H9 (cell line): ENCODE measurements around the gene ECE1. TPM values are rescaled to one million over a fixed set of nuclear protein-coding genes. Genes with fewer than 3 reads are reported as not detected.

Source experiments
- DNase-seq: peaks from one replicate; pipeline ENCODE4 v3.0.0-alpha.2; 2017
- H2AFZ ChIP-seq: one replicate; pipeline ENCODE4 v1.6.1; 2013; ENCODE audit warnings: mild to moderate bottlenecking, low read length, control low read depth, moderate library complexity
- H2AK5ac ChIP-seq: 2 replicates; pipeline ENCODE4 v1.6.1; 2013; ENCODE audit warnings: low read length, control low read depth, mixed read lengths; ENCODE audit not compliant: insufficient read length
- H2BK120ac ChIP-seq: one replicate; pipeline ENCODE4 v1.6.1; 2013; ENCODE audit warnings: low read depth, mild to moderate bottlenecking, low read length, control low read depth, inconsistent platforms; ENCODE audit not compliant: poor library complexity, severe bottlenecking
- H2BK12ac ChIP-seq: 2 replicates; pipeline ENCODE4 v1.6.1; 2013; ENCODE audit warnings: low read length, control low read depth, mixed read lengths, low read depth; ENCODE audit not compliant: insufficient read length
- H2BK15ac ChIP-seq: 2 replicates; pipeline ENCODE4 v1.6.1; 2013; ENCODE audit warnings: low read depth, low read length, control low read depth
- H2BK20ac ChIP-seq: one replicate; pipeline ENCODE4 v1.6.1; 2013; ENCODE audit warnings: low read depth, mild to moderate bottlenecking, low read length, control low read depth, inconsistent platforms; ENCODE audit not compliant: poor library complexity, severe bottlenecking
- H2BK5ac ChIP-seq: 2 replicates; pipeline ENCODE4 v1.6.1; 2013; ENCODE audit warnings: low read length, control low read depth, mixed read lengths; ENCODE audit not compliant: insufficient read length
- H3K14ac ChIP-seq: 2 replicates; pipeline ENCODE4 v1.6.1; 2013; ENCODE audit warnings: low read length, control low read depth; ENCODE audit not compliant: insufficient read depth
- H3K18ac ChIP-seq: 2 replicates; pipeline ENCODE4 v1.6.1; 2013; ENCODE audit warnings: low read depth, mild to moderate bottlenecking, mixed read lengths, low read length, control low read depth; ENCODE audit not compliant: insufficient read length
- H3K23ac ChIP-seq: 2 replicates; pipeline ENCODE4 v1.6.1; 2013; ENCODE audit warnings: low read length, control low read depth, mixed read lengths, low read depth; ENCODE audit not compliant: insufficient read length
- H3K23me2 ChIP-seq: 2 replicates; pipeline ENCODE4 v1.6.1; 2013; ENCODE audit warnings: low read depth, mild to moderate bottlenecking, mixed read lengths, low read length, control low read depth; ENCODE audit not compliant: insufficient read length, poor library complexity, severe bottlenecking
- H3K27ac ChIP-seq: 2 replicates; pipeline ENCODE4 v1.5.1; 2013; ENCODE audit warnings: low read length, control low read depth, mixed read lengths, low read depth; ENCODE audit not compliant: insufficient read length
- H3K27me3 ChIP-seq: 2 replicates; pipeline ENCODE4 v1.6.1; 2013; ENCODE audit warnings: low read length, control low read depth, inconsistent platforms; ENCODE audit not compliant: insufficient read depth
- H3K4ac ChIP-seq: 2 replicates; pipeline ENCODE4 v1.6.1; 2013; ENCODE audit warnings: low read depth, mild to moderate bottlenecking, control low read depth, inconsistent platforms, low read length, moderate library complexity
- H3K4me1 ChIP-seq: 2 replicates; pipeline ENCODE4 v1.6.1; 2013; ENCODE audit warnings: low read length, control low read depth, inconsistent platforms; ENCODE audit not compliant: insufficient read depth
- H3K4me2 ChIP-seq: 2 replicates; pipeline ENCODE4 v1.6.1; 2013; ENCODE audit warnings: low read length, control low read depth, mixed read lengths; ENCODE audit not compliant: insufficient read length, insufficient read depth
- H3K56ac ChIP-seq: 2 replicates; pipeline ENCODE4 v1.6.1; 2013; ENCODE audit warnings: low read depth, mild to moderate bottlenecking, mixed read lengths, low read length, control low read depth; ENCODE audit not compliant: insufficient read length
- H3K79me1 ChIP-seq: 2 replicates; pipeline ENCODE4 v1.6.1; 2013; ENCODE audit warnings: low read depth, mild to moderate bottlenecking, moderate library complexity, low read length, control low read depth, inconsistent platforms; ENCODE audit not compliant: insufficient read depth, poor library complexity, severe bottlenecking
- H3K79me2 ChIP-seq: 2 replicates; pipeline ENCODE4 v1.6.1; 2013; ENCODE audit warnings: low read length, control low read depth, inconsistent platforms; ENCODE audit not compliant: insufficient read depth
- H3K9ac ChIP-seq: 2 replicates; pipeline ENCODE4 v1.6.1; 2013; ENCODE audit warnings: low read length, control low read depth, mixed read lengths; ENCODE audit not compliant: insufficient read length; ENCODE audit errors: extremely low read depth
- H3K9me3 ChIP-seq: one replicate; pipeline ENCODE4 v1.6.1; 2013; ENCODE audit warnings: low read depth, low read length, inconsistent platforms; ENCODE audit not compliant: control insufficient read depth
- H3T11ph ChIP-seq: one replicate; pipeline ENCODE4 v1.6.1; 2013; ENCODE audit warnings: mild to moderate bottlenecking, low read length, control low read depth, inconsistent platforms
- H4K20me1 ChIP-seq: one replicate; pipeline ENCODE4 v1.6.1; 2013; ENCODE audit not compliant: control insufficient read depth, insufficient read length, insufficient read depth
- H4K5ac ChIP-seq: 2 replicates; pipeline ENCODE4 v1.6.1; 2013; ENCODE audit warnings: low read depth, mild to moderate bottlenecking, mixed read lengths, low read length, control low read depth; ENCODE audit not compliant: insufficient read length
- H4K8ac ChIP-seq: replicated peaks from 2 replicates; pipeline ENCODE4 v1.6.1; 2013; ENCODE audit warnings: low read length, control low read depth, mixed read lengths, low read depth; ENCODE audit not compliant: insufficient read length
- H4K91ac ChIP-seq: 2 replicates; pipeline ENCODE4 v1.6.1; 2013; ENCODE audit warnings: low read depth, mild to moderate bottlenecking, moderate library complexity, mixed read lengths, low read length, control low read depth; ENCODE audit not compliant: insufficient read length
- H3K27ac Mint-ChIP-seq, 3 experiments: 2 replicates in 2 of 3; 3 replicates in 1 of 3; pipeline ENCODE4 v1.8.0; 2020 to 2021; ENCODE audit warnings: mixed read lengths in 3 of 3, mild to moderate bottlenecking in 1 of 3, moderate library complexity in 1 of 3
- H3K27me3 Mint-ChIP-seq: 2 replicates; pipeline ENCODE4 v1.8.0; 2021; ENCODE audit warnings: low read depth, mild to moderate bottlenecking, moderate library complexity, mixed read lengths
- H3K36me3 Mint-ChIP-seq, 3 experiments: 2 replicates in 2 of 3; 3 replicates in 1 of 3; pipeline ENCODE4 v1.8.0; 2020 to 2021; ENCODE audit warnings: low read depth in 3 of 3, mixed read lengths in 3 of 3; ENCODE audit not compliant: insufficient read depth in 1 of 3
- H3K4me1 Mint-ChIP-seq, 2 experiments: 2 replicates each; pipeline ENCODE4 v1.8.0; 2020; ENCODE audit warnings: mixed read lengths in 2 of 2
- H3K4me3 Mint-ChIP-seq, 2 experiments: 2 replicates in 1 of 2; 3 replicates in 1 of 2; pipeline ENCODE4 v1.8.0; 2020 to 2021; ENCODE audit warnings: mild to moderate bottlenecking in 2 of 2, mixed read lengths in 2 of 2, moderate library complexity in 1 of 2
- H3K9me3 Mint-ChIP-seq, 2 experiments: 2 replicates in 1 of 2; 3 replicates in 1 of 2; pipeline ENCODE4 v1.8.0; 2020; ENCODE audit warnings: mild to moderate bottlenecking in 2 of 2, mixed read lengths in 2 of 2, moderate library complexity in 1 of 2
- WGBS: extraction: QIAGEN DNeasy Blood & Tissue Kit; methylation state at CpG from one replicate; pipeline ENCODE4 v1.1.7; 2013; ENCODE audit warnings: missing lambda C conversion rate, low lambda C conversion rate, mixed read lengths; ENCODE audit not compliant: insufficient read length; ENCODE audit errors: extremely low coverage; 5-methylcytosine and 5-hydroxymethylcytosine counted together
- total RNA-seq: library from RNA; stranded (reverse); gene quantifications from 2 replicates; pipeline ENCODE4 v1.2.1, GENCODE V29; 2021
- TF ChIP-seq, protein P1 (sequence below): fragments of 200-600 bp; sonication (generic); conservative IDR thresholded peaks from 3 replicates; pipeline ENCODE4 v1.8.0; 2021; ENCODE audit warnings: antibody characterized with exemption, mild to moderate bottlenecking

Gene ECE1
- total RNA-seq, 1 experiment from 2014 or later = 31.1 TPM

DNA sequence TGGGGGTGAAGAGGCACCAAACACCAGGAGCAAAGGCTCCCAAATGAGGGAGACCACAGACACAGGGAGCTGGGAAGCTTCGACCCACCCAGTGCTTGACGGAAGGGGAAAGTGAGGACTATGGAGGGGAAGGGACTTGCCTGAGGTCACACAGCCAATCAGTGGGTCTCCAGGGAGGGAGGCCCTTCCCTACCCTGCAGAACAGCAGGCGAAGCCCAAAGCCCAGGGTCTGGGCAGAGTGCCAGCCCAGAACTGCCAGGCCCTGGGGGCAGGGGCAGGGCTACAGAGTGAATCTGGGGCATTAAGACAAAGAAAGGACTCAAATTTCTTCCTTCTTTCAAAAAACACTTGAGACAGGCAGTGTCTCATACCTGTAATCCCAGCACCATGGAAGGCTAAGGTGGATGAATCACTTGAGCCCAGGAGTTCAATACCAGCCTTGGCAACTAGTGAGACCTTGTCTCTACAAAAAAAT, 45.5 kb upstream of the ECE1 start:
- peak overlapping the region; percentile 21; the same call in 1 of the 2 replicates for H3K4ac ChIP-seq
- peaks cover 35 to 58% of the 10 kb centered on the region in 2 experiments for H3K4me1 Mint-ChIP-seq
- 0 out of 2 replicates have a peak, but pooled peaks cover 2% of the 10 kb centered on the region for H3K79me2 ChIP-seq
- H3K4me3 Mint-ChIP-seq = no peak overlapping the region
- no peaks in the 10 kb centered on the region; a peak in 1 of 7 replicates for H3K36me3 Mint-ChIP-seq
- H3K56ac ChIP-seq = no peak overlapping the region
- no peak overlapping the region for H2AK5ac ChIP-seq
- DNase-seq = no peak
- no peak overlapping the region for H3K18ac ChIP-seq
- H3K4me1 ChIP-seq = no peaks in the 10 kb centered on the region
- H2BK5ac ChIP-seq = no peak overlapping the region
- H2BK120ac ChIP-seq = no peak overlapping the region
- no peak overlapping the region for H2BK15ac ChIP-seq
- no peaks in the 10 kb centered on the region for H3K23me2 ChIP-seq
- no peaks in the 10 kb centered on the region for H3K9me3 Mint-ChIP-seq
- no peaks in the 10 kb centered on the region for H3K9me3 ChIP-seq
- H3K27me3 Mint-ChIP-seq = peaks cover 5% of the 10 kb centered on the region
- H3T11ph ChIP-seq = no peak overlapping the region
- no peak overlapping the region for H4K8ac ChIP-seq
- no peak overlapping the region for H3K14ac ChIP-seq
- no peak overlapping the region for H3K9ac ChIP-seq
- H3K23ac ChIP-seq = no peak overlapping the region
- no peak overlapping the region for H3K27ac ChIP-seq
- H3K27me3 ChIP-seq = no peaks in the 10 kb centered on the region
- no peak overlapping the region for H2AFZ ChIP-seq
- H4K5ac ChIP-seq = no peak overlapping the region
- H4K20me1 ChIP-seq = no peaks in the 10 kb centered on the region
- H3K27ac Mint-ChIP-seq = no peak overlapping the region
- no peak overlapping the region for H4K91ac ChIP-seq
- H2BK12ac ChIP-seq = no peak overlapping the region
- no peak overlapping the region for H2BK20ac ChIP-seq
- no CpG with 5 or more reads among the region's 3 CpGs for WGBS
- no peak overlapping the region for H3K4me2 ChIP-seq
- TF ChIP-seq, protein P1, sequence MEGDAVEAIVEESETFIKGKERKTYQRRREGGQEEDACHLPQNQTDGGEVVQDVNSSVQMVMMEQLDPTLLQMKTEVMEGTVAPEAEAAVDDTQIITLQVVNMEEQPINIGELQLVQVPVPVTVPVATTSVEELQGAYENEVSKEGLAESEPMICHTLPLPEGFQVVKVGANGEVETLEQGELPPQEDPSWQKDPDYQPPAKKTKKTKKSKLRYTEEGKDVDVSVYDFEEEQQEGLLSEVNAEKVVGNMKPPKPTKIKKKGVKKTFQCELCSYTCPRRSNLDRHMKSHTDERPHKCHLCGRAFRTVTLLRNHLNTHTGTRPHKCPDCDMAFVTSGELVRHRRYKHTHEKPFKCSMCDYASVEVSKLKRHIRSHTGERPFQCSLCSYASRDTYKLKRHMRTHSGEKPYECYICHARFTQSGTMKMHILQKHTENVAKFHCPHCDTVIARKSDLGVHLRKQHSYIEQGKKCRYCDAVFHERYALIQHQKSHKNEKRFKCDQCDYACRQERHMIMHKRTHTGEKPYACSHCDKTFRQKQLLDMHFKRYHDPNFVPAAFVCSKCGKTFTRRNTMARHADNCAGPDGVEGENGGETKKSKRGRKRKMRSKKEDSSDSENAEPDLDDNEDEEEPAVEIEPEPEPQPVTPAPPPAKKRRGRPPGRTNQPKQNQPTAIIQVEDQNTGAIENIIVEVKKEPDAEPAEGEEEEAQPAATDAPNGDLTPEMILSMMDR = no peak
- no peaks in the 10 kb centered on the region for H3K79me1 ChIP-seq
